ENCODE results near the gene VASN.
A peak's percentile ranks its signal among the peaks of the same experiment; 100 is the strongest.

Gene VASN

GRCh38 chr16:4344983-4345835 lies 26.4 kb upstream of the VASN start:
- no peak overlapping the region for H2AFZ ChIP-seq (ENCODE audit: low read depth, low read length)
- WGBS: 95% methylated on average over 26 of the region's 26 CpGs

DNA sequence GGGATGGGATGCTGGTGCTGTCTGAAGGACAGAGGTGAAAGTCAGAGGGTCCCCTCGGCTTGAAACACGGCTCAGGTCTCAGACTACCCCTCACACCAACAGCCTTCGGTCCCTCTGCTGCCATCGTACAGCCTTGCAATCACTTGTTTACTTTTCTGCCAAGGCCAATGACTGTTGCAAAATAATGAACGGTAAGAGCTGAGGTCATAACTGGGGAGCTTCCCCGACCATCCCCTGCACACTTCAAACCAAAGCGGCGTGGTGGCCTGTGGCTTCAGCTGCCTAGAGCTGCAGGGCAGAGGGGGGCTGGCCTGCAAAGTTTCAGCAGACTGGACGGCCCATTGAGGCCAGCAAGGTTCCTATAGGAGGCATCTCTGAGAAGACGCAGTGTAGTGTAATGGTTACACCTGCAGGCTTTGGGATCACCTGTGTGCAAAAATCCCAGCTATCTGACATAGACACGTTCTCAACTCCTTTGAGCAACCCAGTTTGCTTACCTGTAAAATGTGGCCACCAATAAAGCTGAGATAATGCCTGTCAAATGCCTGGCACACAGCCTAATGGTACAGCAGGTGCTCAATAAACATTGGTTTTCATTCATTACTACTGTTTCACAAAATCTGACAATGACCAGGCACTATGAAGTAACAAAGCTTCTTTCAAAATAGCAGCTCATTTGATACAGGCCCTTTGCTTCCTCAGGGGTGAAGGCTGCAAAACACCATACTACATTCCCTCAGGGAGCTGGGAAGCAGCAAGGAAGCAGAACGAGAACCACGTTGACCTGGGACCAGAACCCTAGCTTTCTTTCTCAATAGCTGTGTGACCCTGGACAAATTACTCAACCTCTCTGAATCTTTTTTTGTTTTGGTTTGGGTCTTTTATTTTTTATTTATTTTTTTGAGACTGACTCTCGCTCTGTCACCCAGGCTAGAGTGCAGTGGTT lies 25.5 kb upstream of the VASN start:
- Histone ChIP-seq H3K9me3 (ENCODE audit: control insufficient read depth, low read length) (no peaks in the 10 kb centered on the region), H3K4ac (ENCODE audit: low read depth in 1 of 2, low read length in 2 of 2) (no peak overlapping the region), H3K27ac (ENCODE audit: low read length, poor library complexity, severe bottlenecking) (no peak overlapping the region), H3K4me1 (ENCODE audit: control insufficient read depth, insufficient read depth, low read depth, low read length) (peaks cover 16% of the 10 kb centered on the region), H3K18ac (ENCODE audit: low read depth in 1 of 2, low read length in 2 of 2) (no peak overlapping the region), H2BK15ac (ENCODE audit: low read depth, poor library complexity, severe bottlenecking) (no peak overlapping the region), H2BK120ac (ENCODE audit: low read depth, low read length) (no peak overlapping the region), H3K23ac (ENCODE audit: low read length in 2 of 2) (no peak overlapping the region), H3K36me3 (ENCODE audit: control insufficient read depth in 1 of 2, insufficient read depth in 2 of 2, low read depth in 1 of 2, low read length in 2 of 2) (peaks cover 6 to 29% of the 10 kb centered on the region in 2 experiments), H3K79me1 (replicated peaks; ENCODE audit: low read length, poor library complexity, severe bottlenecking) (peaks cover 31% of the 10 kb centered on the region), H4K8ac (ENCODE audit: low read length) (no peak overlapping the region), H2AFZ (ENCODE audit: low read depth, low read length) (no peak overlapping the region), H2BK5ac (ENCODE audit: low read depth, low read length, poor library complexity, severe bottlenecking) (no peak overlapping the region), H3K27me3 (ENCODE audit: control insufficient read depth in 1 of 2, insufficient read depth in 1 of 2, low read length in 2 of 2) (no peaks in the 10 kb centered on the region), H3K4me3 (ENCODE audit: insufficient read depth in 1 of 2, low read depth in 1 of 2, low read length in 2 of 2) (no peak overlapping the region), H2AK5ac (ENCODE audit: low read length, severe bottlenecking) (no peak overlapping the region), H3K14ac (ENCODE audit: low read length in 2 of 2) (no peak overlapping the region), H2BK12ac (ENCODE audit: low read length in 2 of 2) (no peak overlapping the region), H3K9ac (ENCODE audit: low read length) (no peak overlapping the region), H3K4me2 (ENCODE audit: low read length, poor library complexity, severe bottlenecking) (no peak overlapping the region), H4K91ac (ENCODE audit: low read length) (no peak overlapping the region)
- 69% methylated on average over 11 of the region's 14 CpGs for WGBS
- peak; percentile 70 for DNase-seq

More at GRCh38 chr16:4344983-4345835, 26.4 kb upstream of the VASN start:
- H2BK5ac ChIP-seq (ENCODE audit: low read depth, low read length, poor library complexity, severe bottlenecking): no peak overlapping the region
- no peak overlapping the region for H3K4me3 ChIP-seq (ENCODE audit: insufficient read depth in 1 of 2, low read depth in 1 of 2, low read length in 2 of 2)
- H3K4ac ChIP-seq (ENCODE audit: low read depth in 1 of 2, low read length in 2 of 2): no peak overlapping the region
- peaks cover 15% of the 10 kb centered on the region for H3K4me1 ChIP-seq (ENCODE audit: control insufficient read depth, insufficient read depth, low read depth, low read length)
- no peak overlapping the region for H2BK12ac ChIP-seq (ENCODE audit: low read length in 2 of 2)
- no peak overlapping the region for H3K18ac ChIP-seq (ENCODE audit: low read depth in 1 of 2, low read length in 2 of 2)
- DNase-seq: peak; percentile 49
- H3K14ac ChIP-seq (ENCODE audit: low read length in 2 of 2): no peak overlapping the region
- no peak overlapping the region for H3K27ac ChIP-seq (ENCODE audit: low read length, poor library complexity, severe bottlenecking)
- H2AK5ac ChIP-seq (ENCODE audit: low read length, severe bottlenecking): no peak overlapping the region
- H2BK120ac ChIP-seq (ENCODE audit: low read depth, low read length): no peak overlapping the region
- H4K91ac ChIP-seq (ENCODE audit: low read length): no peak overlapping the region
- H4K8ac ChIP-seq (ENCODE audit: low read length): no peak overlapping the region
- peak overlapping the region in 1 of 2 experiments; percentile 54 for H3K23ac ChIP-seq (ENCODE audit: low read length in 2 of 2)
- no peaks in the 10 kb centered on the region for H3K27me3 ChIP-seq (ENCODE audit: control insufficient read depth in 1 of 2, insufficient read depth in 1 of 2, low read length in 2 of 2)
- no peak overlapping the region for H2BK15ac ChIP-seq (ENCODE audit: low read depth, poor library complexity, severe bottlenecking)
- H3K79me1 ChIP-seq (replicated peaks; ENCODE audit: low read length, poor library complexity, severe bottlenecking): peaks cover 40% of the 10 kb centered on the region
- no peak overlapping the region for H3K4me2 ChIP-seq (ENCODE audit: low read length, poor library complexity, severe bottlenecking)
- H3K9ac ChIP-seq (ENCODE audit: low read length): no peak overlapping the region
- H3K36me3 ChIP-seq (ENCODE audit: control insufficient read depth in 1 of 2, insufficient read depth in 2 of 2, low read depth in 1 of 2, low read length in 2 of 2): peaks cover 15 to 38% of the 10 kb centered on the region in 2 experiments
- no peaks in the 10 kb centered on the region for H3K9me3 ChIP-seq (ENCODE audit: control insufficient read depth, low read length)

GRCh38 chr16:4347010-4347409 lies 24.6 kb upstream of the VASN start:
- no peak overlapping the region for H3K18ac ChIP-seq (ENCODE audit: low read depth in 1 of 2, low read length in 2 of 2)
- no peak overlapping the region for H3K27ac ChIP-seq (ENCODE audit: low read length, poor library complexity, severe bottlenecking)
- H3K4me2 ChIP-seq (ENCODE audit: low read length, poor library complexity, severe bottlenecking): no peak overlapping the region
- H3K9me3 ChIP-seq (ENCODE audit: control insufficient read depth, low read length): no peaks in the 10 kb centered on the region
- no peak overlapping the region for H3K14ac ChIP-seq (ENCODE audit: low read length in 2 of 2)
- H3K9ac ChIP-seq (ENCODE audit: low read length): no peak overlapping the region
- peaks cover 24% of the 10 kb centered on the region for H3K79me1 ChIP-seq (replicated peaks; ENCODE audit: low read length, poor library complexity, severe bottlenecking)
- H3K4ac ChIP-seq (ENCODE audit: low read depth in 1 of 2, low read length in 2 of 2): no peak overlapping the region
- no peak overlapping the region for H3K4me3 ChIP-seq (ENCODE audit: insufficient read depth in 1 of 2, low read depth in 1 of 2, low read length in 2 of 2)
- no peak overlapping the region for H4K91ac ChIP-seq (ENCODE audit: low read length)
- peaks cover 18% of the 10 kb centered on the region for H3K4me1 ChIP-seq (ENCODE audit: control insufficient read depth, insufficient read depth, low read depth, low read length)
- WGBS: 93% methylated on average over 8 of the region's 8 CpGs
- H3K23ac ChIP-seq (ENCODE audit: low read length in 2 of 2): no peak overlapping the region
- H2BK12ac ChIP-seq (ENCODE audit: low read length in 2 of 2): no peak overlapping the region
- no peak overlapping the region for H2BK15ac ChIP-seq (ENCODE audit: low read depth, poor library complexity, severe bottlenecking)
- no peaks in the 10 kb centered on the region for H3K27me3 ChIP-seq (ENCODE audit: control insufficient read depth in 1 of 2, insufficient read depth in 1 of 2, low read length in 2 of 2)
- H2AK5ac ChIP-seq (ENCODE audit: low read length, severe bottlenecking): no peak overlapping the region
- DNase-seq: peak; percentile 55
- no peak overlapping the region for H2BK120ac ChIP-seq (ENCODE audit: low read depth, low read length)
- peaks cover 0 to 21% of the 10 kb centered on the region in 2 experiments for H3K36me3 ChIP-seq (ENCODE audit: control insufficient read depth in 1 of 2, insufficient read depth in 2 of 2, low read depth in 1 of 2, low read length in 2 of 2)
- H4K8ac ChIP-seq (ENCODE audit: low read length): no peak overlapping the region
- H2AFZ ChIP-seq (ENCODE audit: low read depth, low read length): no peak overlapping the region
- H2BK5ac ChIP-seq (ENCODE audit: low read depth, low read length, poor library complexity, severe bottlenecking): no peak overlapping the region
